Measurements from ENCODE around the gene TRIM75. TPM values are rescaled to one million over a fixed set of nuclear protein-coding genes. Genes with fewer than 3 reads are reported as not detected.
"Not testable (repeated sequence)": the region's sequence is repeated elsewhere in the genome, so short reads cannot be mapped to it uniquely, and the experiment has no call there.

TRIM75 gene
- total RNA-seq = not detected
- long read RNA-seq = 0 reads

- peak; percentile 62 for ATAC-seq
Measured at GRCh38 chr4:165053645-165054044, at the start of gene TRIM75. Gene TRIM75 (plus strand): TSS chr4:165053866. CDS start chr4:165059148, 5,282 bp downstream.

GRCh38 chr4:165005352-165005925 lies 48.2 kb upstream of the TRIM75 start:
- intact Hi-C loops (cut with DNase I, micrococcal nuclease) = no loop called here
- ATAC-seq (no peak), DNase-seq (no peak)

More at GRCh38 chr4:165053645-165054044, at the start of gene TRIM75:
- intact Hi-C loops (cut with DNase I, micrococcal nuclease) = no loop called here
- DNase-seq = no peak

GRCh38 chr4:165006456-165006855 lies 47.2 kb upstream of the TRIM75 start:
- ATAC-seq = no peak

GRCh38 chr4:165006886-165007285 lies 46.8 kb upstream of the TRIM75 start:
- no peak for DNase-seq
- intact Hi-C loops (cut with DNase I, micrococcal nuclease) = no loop called here
- ATAC-seq = no peak

More at GRCh38 chr4:165006456-165006855, 47.2 kb upstream of the TRIM75 start:
- DNase-seq = no peak
- intact Hi-C loops (cut with DNase I, micrococcal nuclease) = no loop called here

- ATAC-seq (no peak), DNase-seq (no peak)
- intact Hi-C loops (cut with DNase I, micrococcal nuclease) = no loop called here
Measured at GRCh38 chr4:165009493-165010227, 44.0 kb upstream of the TRIM75 start.

GRCh38 chr4:165010487-165010886 lies 43.2 kb upstream of the TRIM75 start:
- ATAC-seq (no peak), DNase-seq (no peak)
- intact Hi-C loops (cut with DNase I, micrococcal nuclease) = no loop called here

- no peak for ATAC-seq
- intact Hi-C loops (cut with DNase I, micrococcal nuclease) = no loop called here
Measured at GRCh38 chr4:165010991-165011390, 42.7 kb upstream of the TRIM75 start.

GRCh38 chr4:165011403-165011802 lies 42.3 kb upstream of the TRIM75 start:
- ATAC-seq = no peak
- DNase-seq = no peak
- intact Hi-C loops (cut with DNase I, micrococcal nuclease) = no loop called here

More at GRCh38 chr4:165010991-165011390, 42.7 kb upstream of the TRIM75 start:
- DNase-seq = no peak

GRCh38 chr4:165013691-165014090 lies 40.0 kb upstream of the TRIM75 start:
- intact Hi-C loops (cut with DNase I, micrococcal nuclease) = no loop called here
- ATAC-seq = no peak
- DNase-seq = no peak

GRCh38 chr4:165016971-165017370 lies 36.7 kb upstream of the TRIM75 start:
- ATAC-seq (no peak), DNase-seq (no peak)
- intact Hi-C loops (cut with DNase I, micrococcal nuclease) = no loop called here

GRCh38 chr4:165019995-165020394 lies 33.7 kb upstream of the TRIM75 start:
- intact Hi-C loops (cut with DNase I, micrococcal nuclease); DNase-seq; ATAC-seq: not testable (repeated sequence)

- intact Hi-C loops (cut with DNase I, micrococcal nuclease); ATAC-seq; DNase-seq: not testable (repeated sequence)
Measured at GRCh38 chr4:165025782-165026181, 27.9 kb upstream of the TRIM75 start.

- DNase-seq (no peak), ATAC-seq (no peak)
- intact Hi-C loops (cut with DNase I, micrococcal nuclease) = no loop called here
Measured at GRCh38 chr4:165027762-165028402, 25.8 kb upstream of the TRIM75 start.

GRCh38 chr4:165031436-165032211 lies 22.0 kb upstream of the TRIM75 start, which contains the start of gene TRIM60:
Gene TRIM60 (plus strand): TSS chr4:165031999. CDS start chr4:165040073, 8,074 bp downstream.
- intact Hi-C loops (cut with DNase I, micrococcal nuclease) = no loop called here
- no peak for DNase-seq

GRCh38 chr4:165048170-165048569 lies 5.5 kb upstream of the TRIM75 start:
- ATAC-seq = no peak
- no peak for DNase-seq
- intact Hi-C loops (cut with DNase I, micrococcal nuclease) = no loop called here

More at GRCh38 chr4:165031436-165032211, 22.0 kb upstream of the TRIM75 start, which contains the start of gene TRIM60:
- ATAC-seq = no peak

GRCh38 chr4:165052627-165053026 lies 1.0 kb upstream of the TRIM75 start:
- ATAC-seq (no peak), DNase-seq (no peak)
- intact Hi-C loops (cut with DNase I, micrococcal nuclease) = no loop called here

- no peak for ATAC-seq
- DNase-seq = no peak
- intact Hi-C loops (cut with DNase I, micrococcal nuclease) = no loop called here
Measured at GRCh38 chr4:165055601-165056000, 1.9 kb downstream of the TRIM75 start.

GRCh38 chr4:165058666-165059065 lies 5.0 kb downstream of the TRIM75 start:
- DNase-seq (no peak), ATAC-seq (no peak)
- intact Hi-C loops (cut with DNase I, micrococcal nuclease) = no loop called here

- DNase-seq = no peak
- intact Hi-C loops (cut with DNase I, micrococcal nuclease) = no loop called here
- no peak for ATAC-seq
Measured at GRCh38 chr4:165059386-165059785, 5.7 kb downstream of the TRIM75 start.

Data from left colon (tissue), 2 donors.